Activated naive CD8-positive, alpha-beta T cell (primary cell): Measurements from ENCODE around the gene HIPK2.

Source experiments
- H3K27ac Mint-ChIP-seq: one replicate; pipeline ENCODE4 v1.8.0; 2021; ENCODE audit warnings: mixed read lengths
- H3K27me3 Mint-ChIP-seq: one replicate; pipeline ENCODE4 v1.8.0; 2021; ENCODE audit warnings: mixed read lengths
- H3K36me3 Mint-ChIP-seq: one replicate; pipeline ENCODE4 v1.8.0; 2021; ENCODE audit warnings: mixed read lengths
- H3K4me1 Mint-ChIP-seq: one replicate; pipeline ENCODE4 v1.8.0; 2021; ENCODE audit warnings: low read depth, mixed read lengths
- H3K4me3 Mint-ChIP-seq: one replicate; pipeline ENCODE4 v1.8.0; 2021; ENCODE audit warnings: mild to moderate bottlenecking, mixed read lengths
- H3K9me3 Mint-ChIP-seq: one replicate; pipeline ENCODE4 v1.8.0; 2021; ENCODE audit warnings: low read depth, mixed read lengths

HIPK2 gene

GRCh38 chr7:139804571-139804970 lies 26.8 kb upstream of the HIPK2 start:
- no peak overlapping the region for H3K4me3 Mint-ChIP-seq
- peaks cover 9% of the 10 kb centered on the region for H3K36me3 Mint-ChIP-seq
- peaks cover 18% of the 10 kb centered on the region for H3K9me3 Mint-ChIP-seq
- H3K4me1 Mint-ChIP-seq = no peaks in the 10 kb centered on the region
- no peak overlapping the region for H3K27ac Mint-ChIP-seq
- H3K27me3 Mint-ChIP-seq = no peaks in the 10 kb centered on the region

GRCh38 chr7:139799586-139799985 lies 21.8 kb upstream of the HIPK2 start:
- Mint-ChIP-seq H3K9me3 (peaks cover 18% of the 10 kb centered on the region), H3K36me3 (peaks cover 10% of the 10 kb centered on the region), H3K27ac (no peak overlapping the region), H3K27me3 (no peaks in the 10 kb centered on the region), H3K4me1 (no peaks in the 10 kb centered on the region), H3K4me3 (no peak overlapping the region)

- no peaks in the 10 kb centered on the region for H3K27me3 Mint-ChIP-seq
- no peaks in the 10 kb centered on the region for H3K4me1 Mint-ChIP-seq
- no peak overlapping the region for H3K4me3 Mint-ChIP-seq
- peaks cover 10% of the 10 kb centered on the region for H3K36me3 Mint-ChIP-seq
- peaks cover 13% of the 10 kb centered on the region for H3K9me3 Mint-ChIP-seq
- H3K27ac Mint-ChIP-seq = no peak overlapping the region
Observed at GRCh38 chr7:139798892-139799291, 21.1 kb upstream of the HIPK2 start.

GRCh38 chr7:139798221-139798620 lies 20.4 kb upstream of the HIPK2 start:
- H3K27me3 Mint-ChIP-seq = no peaks in the 10 kb centered on the region
- peaks cover 9% of the 10 kb centered on the region for H3K36me3 Mint-ChIP-seq
- H3K9me3 Mint-ChIP-seq = peaks cover 12% of the 10 kb centered on the region
- H3K27ac Mint-ChIP-seq = no peak overlapping the region
- no peak overlapping the region for H3K4me3 Mint-ChIP-seq
- H3K4me1 Mint-ChIP-seq = no peaks in the 10 kb centered on the region

- Mint-ChIP-seq H3K27ac (no peak overlapping the region), H3K4me1 (no peaks in the 10 kb centered on the region)
Observed at GRCh38 chr7:139797607-139798006, 19.8 kb upstream of the HIPK2 start.

GRCh38 chr7:139791316-139791715 lies 13.5 kb upstream of the HIPK2 start:
- Mint-ChIP-seq H3K27ac (no peak overlapping the region), H3K36me3 (peaks cover 3% of the 10 kb centered on the region), H3K4me3 (no peak overlapping the region), H3K4me1 (no peaks in the 10 kb centered on the region), H3K9me3 (peaks cover 4% of the 10 kb centered on the region), H3K27me3 (no peaks in the 10 kb centered on the region)

More at GRCh38 chr7:139797607-139798006, 19.8 kb upstream of the HIPK2 start:
- H3K27me3 Mint-ChIP-seq = no peaks in the 10 kb centered on the region
- H3K4me3 Mint-ChIP-seq = no peak overlapping the region
- peaks cover 7% of the 10 kb centered on the region for H3K36me3 Mint-ChIP-seq
- H3K9me3 Mint-ChIP-seq = peaks cover 6% of the 10 kb centered on the region

- peaks cover 5% of the 10 kb centered on the region for H3K27me3 Mint-ChIP-seq
Observed at GRCh38 chr7:139784648-139785047, 6.8 kb upstream of the HIPK2 start.

GRCh38 chr7:139783647-139784385 lies 6.0 kb upstream of the HIPK2 start:
- Mint-ChIP-seq H3K4me1 (peaks cover 8% of the 10 kb centered on the region), H3K27me3 (peaks cover 5% of the 10 kb centered on the region), H3K27ac (no peak overlapping the region), H3K9me3 (no peaks in the 10 kb centered on the region), H3K4me3 (no peak overlapping the region), H3K36me3 (no peaks in the 10 kb centered on the region)

More at GRCh38 chr7:139784648-139785047, 6.8 kb upstream of the HIPK2 start:
- H3K9me3 Mint-ChIP-seq = no peaks in the 10 kb centered on the region
- H3K27ac Mint-ChIP-seq = no peak overlapping the region
- H3K4me1 Mint-ChIP-seq = no peaks in the 10 kb centered on the region
- H3K36me3 Mint-ChIP-seq = no peaks in the 10 kb centered on the region
- no peak overlapping the region for H3K4me3 Mint-ChIP-seq

- no peak overlapping the region for H3K27ac Mint-ChIP-seq
- no peaks in the 10 kb centered on the region for H3K9me3 Mint-ChIP-seq
- peaks cover 5% of the 10 kb centered on the region for H3K27me3 Mint-ChIP-seq
- no peak overlapping the region for H3K4me3 Mint-ChIP-seq
- peaks cover 10% of the 10 kb centered on the region for H3K4me1 Mint-ChIP-seq
- H3K36me3 Mint-ChIP-seq = no peaks in the 10 kb centered on the region
Observed at GRCh38 chr7:139782932-139783331, 5.1 kb upstream of the HIPK2 start.

GRCh38 chr7:139777133-139777891 lies 486 bp downstream of the HIPK2 start:
- Mint-ChIP-seq H3K4me1 (peaks cover 51% of the 10 kb centered on the region), H3K4me3 (peak overlapping the region; percentile 98), H3K9me3 (no peaks in the 10 kb centered on the region), H3K27me3 (peaks cover 5% of the 10 kb centered on the region), H3K27ac (peak overlapping the region; percentile 97), H3K36me3 (no peaks in the 10 kb centered on the region)

- Mint-ChIP-seq H3K36me3 (no peaks in the 10 kb centered on the region), H3K27me3 (peaks cover 5% of the 10 kb centered on the region), H3K27ac (peak overlapping the region; percentile 97), H3K4me3 (peak overlapping the region; percentile 98), H3K4me1 (peaks cover 56% of the 10 kb centered on the region), H3K9me3 (no peaks in the 10 kb centered on the region)
Observed at GRCh38 chr7:139776486-139777132, 1.2 kb downstream of the HIPK2 start.

- peak overlapping the region; percentile 98 for H3K4me3 Mint-ChIP-seq
- peaks cover 3% of the 10 kb centered on the region for H3K36me3 Mint-ChIP-seq
- no peaks in the 10 kb centered on the region for H3K9me3 Mint-ChIP-seq
- peak overlapping the region; percentile 97 for H3K27ac Mint-ChIP-seq
- H3K27me3 Mint-ChIP-seq = peaks cover 3% of the 10 kb centered on the region
- peaks cover 63% of the 10 kb centered on the region for H3K4me1 Mint-ChIP-seq
Observed at GRCh38 chr7:139775829-139776266, 1.9 kb downstream of the HIPK2 start.

GRCh38 chr7:139774376-139774775 lies 3.4 kb downstream of the HIPK2 start:
- Mint-ChIP-seq H3K36me3 (peaks cover 3% of the 10 kb centered on the region), H3K9me3 (no peaks in the 10 kb centered on the region), H3K4me1 (peaks cover 72% of the 10 kb centered on the region), H3K27ac (peak overlapping the region; percentile 97), H3K27me3 (no peaks in the 10 kb centered on the region), H3K4me3 (peak overlapping the region; percentile 98)

- H3K27ac Mint-ChIP-seq = peak overlapping the region; percentile 86
- peaks cover 3% of the 10 kb centered on the region for H3K36me3 Mint-ChIP-seq
- peak overlapping the region; percentile 66 for H3K4me3 Mint-ChIP-seq
- no peaks in the 10 kb centered on the region for H3K9me3 Mint-ChIP-seq
- H3K4me1 Mint-ChIP-seq = peaks cover 74% of the 10 kb centered on the region
- H3K27me3 Mint-ChIP-seq = no peaks in the 10 kb centered on the region
Observed at GRCh38 chr7:139773371-139773770, 4.4 kb downstream of the HIPK2 start.

- Mint-ChIP-seq H3K4me3 (no peak overlapping the region), H3K36me3 (peaks cover 3% of the 10 kb centered on the region), H3K27ac (peak overlapping the region; percentile 86), H3K4me1 (peaks cover 79% of the 10 kb centered on the region), H3K27me3 (no peaks in the 10 kb centered on the region), H3K9me3 (no peaks in the 10 kb centered on the region)
Observed at GRCh38 chr7:139772873-139773272, 4.9 kb downstream of the HIPK2 start.
